ENCODE results near the gene SYT11. TPM values are rescaled to one million over a fixed set of nuclear protein-coding genes. Genes with fewer than 3 reads are reported as not detected.
"Not testable (repeated sequence)": the region's sequence is repeated elsewhere in the genome, so short reads cannot be mapped to it uniquely, and the experiment has no call there.

Gene SYT11
- total and polyA plus RNA-seq, 2 of the 8 experiments (the other 6 are each of a cell fraction or from before 2014, with no cell fraction given), result 7.2 to 9.6 TPM

DNA sequence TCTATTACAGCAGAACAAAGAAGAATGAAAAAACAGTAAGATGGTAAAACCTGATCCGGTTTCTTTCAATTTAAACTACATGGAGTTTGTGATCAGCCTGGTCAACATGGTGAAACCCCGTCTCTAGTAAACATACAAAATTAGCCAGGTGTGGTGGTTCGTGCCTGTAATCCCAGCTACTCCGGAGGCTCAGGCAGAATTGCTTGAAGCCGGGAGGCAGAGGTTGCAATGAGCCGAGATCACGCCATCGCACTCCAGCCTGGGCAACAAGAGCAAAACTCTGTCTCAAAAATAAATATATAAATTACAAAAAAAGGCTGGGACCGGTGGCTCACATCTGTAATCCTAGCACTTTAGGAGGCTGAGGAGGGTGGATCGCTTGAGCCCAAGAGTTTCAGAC lies 71.4 kb downstream of the SYT11 start:
- Histone ChIP-seq H3K4me2 (ENCODE audit: insufficient read depth in 1 of 2, low read depth in 2 of 2, low read length in 2 of 2) (peak overlapping the region in 1 of 2 experiments; percentile 23; a peak in 1 of 4 replicates), H3K79me2 (ENCODE audit: control insufficient read depth in 1 of 2, insufficient read depth in 2 of 2, low read length in 2 of 2) (peaks cover 10 to 51% of the 10 kb centered on the region in 2 experiments), H3K9ac (replicated peaks in 1 of 4; ENCODE audit: extremely low read depth in 1 of 4, low read depth in 3 of 4, low read length in 3 of 4) (peak overlapping the region in 1 of 4 experiments; percentile 21; a peak in 1 of 7 replicates), H3K36me3 (ENCODE audit: control insufficient read depth in 2 of 4, insufficient read depth in 4 of 4, low read length in 3 of 4) (peaks cover 37 to 76% (median 58%) of the 10 kb centered on the region in 4 experiments), H4K20me1 (replicated peaks in 1 of 2; ENCODE audit: control insufficient read depth in 1 of 2, insufficient read depth in 2 of 2, low read length in 2 of 2) (peaks cover 0 to 18% of the 10 kb centered on the region in 2 experiments)
- H3K4me1 ChIP-seq (replicated peaks in 1 of 4; ENCODE audit: control insufficient read depth in 3 of 4, insufficient read depth in 4 of 4, low read length in 3 of 4); H4K91ac ChIP-seq (replicated peaks; ENCODE audit: insufficient read length, low read length); H3K23ac ChIP-seq (ENCODE audit: insufficient read length); H3K56ac ChIP-seq (replicated peaks; ENCODE audit: insufficient read length, low read depth, low read length); H3K27ac ChIP-seq (ENCODE audit: low read depth, low read length); FAIRE-seq; H3K79me1 ChIP-seq (ENCODE audit: low read depth, low read length); H2BK12ac ChIP-seq (ENCODE audit: low read depth, low read length); H3K18ac ChIP-seq (ENCODE audit: extremely low read depth, low read length); H3K9me3 ChIP-seq (ENCODE audit: insufficient read depth in 2 of 2, low read depth in 1 of 2, low read length in 1 of 2); H2BK20ac ChIP-seq (ENCODE audit: low read length); H3K4me3 ChIP-seq (ENCODE audit: extremely low read depth in 1 of 4, insufficient read depth in 2 of 4, low read depth in 3 of 4, low read length in 4 of 4); H2BK5ac ChIP-seq (ENCODE audit: low read depth, low read length); DNase-seq (ENCODE audit: low read depth in 1 of 2, low spot score in 2 of 2); H3K27me3 ChIP-seq (replicated peaks in 1 of 4; ENCODE audit: control insufficient read depth in 3 of 4, extremely low read depth in 1 of 4, insufficient read depth in 3 of 4, low read length in 3 of 4); H2BK120ac ChIP-seq (replicated peaks; ENCODE audit: low read depth, low read length); H3K14ac ChIP-seq (ENCODE audit: insufficient read length); H3K4ac ChIP-seq (replicated peaks; ENCODE audit: insufficient read length, low read depth, low read length); H2AK5ac ChIP-seq (ENCODE audit: low read depth, low read length); H4K5ac ChIP-seq (ENCODE audit: insufficient read length, low read depth, low read length); H2BK15ac ChIP-seq (ENCODE audit: low read length); H2AFZ ChIP-seq (ENCODE audit: low read length); H3K23me2 ChIP-seq (ENCODE audit: low read depth, low read length); H4K8ac ChIP-seq (ENCODE audit: extremely low read depth, insufficient read depth, low read length): not testable (repeated sequence)
- 98% methylated on average over 10 of the region's 10 CpGs; no CpG with 5 or more reads in 1 of the 2 experiments for WGBS, 2 experiments (ENCODE audit: extremely low coverage in 1 of 2, insufficient coverage in 1 of 2, insufficient read length in 1 of 2, insufficient replicate concordance in 2 of 2, low coverage in 1 of 2, low lambda C conversion rate in 2 of 2, missing lambda C conversion rate in 1 of 2)
- ChIA-PET CTCF (ENCODE audit: partially characterized antibody) (interaction anchor here (0.6 to 2.2 kb wide), 6 partner anchors 14 to 826 kb away, joined by 3 to 10 read pairs (median 4); no protein-coding TSS in a partner anchor), POLR2A (ENCODE audit: partially characterized antibody) (interaction anchor here (0.6 to 6.7 kb wide), 6 partner anchors 7 to 163 kb away, joined by 3 to 109 read pairs (median 14); no protein-coding TSS in a partner anchor)
